HL-60 (cell line): ENCODE results near the gene CSGALNACT2.

Source experiments
- DNase-seq, 2 experiments: peaks; one replicate each; pipeline ENCODE4 v3.0.0-alpha.2; 2010 to 2020; ENCODE audit warnings: low read depth in 1 of 2, low spot score in 1 of 2
- H3K27ac ChIP-seq: fragments of 250-450 bp; sonication (Bioruptor Pico); replicated peaks from 2 replicates; pipeline ENCODE4 v1.5.1; 2020; ENCODE audit warnings: mild to moderate bottlenecking, moderate library complexity
- H3K27me3 ChIP-seq: fragments of 250-450 bp; sonication (Bioruptor Pico); 2 replicates; pipeline ENCODE4 v1.5.1; 2021; ENCODE audit warnings: mild to moderate bottlenecking, moderate library complexity; ENCODE audit not compliant: insufficient read depth, poor library complexity, severe bottlenecking
- H3K4me3 ChIP-seq: replicated peaks from 2 replicates; pipeline ENCODE4 v1.5.1; 2011; ENCODE audit warnings: mild to moderate bottlenecking, control low read depth, low read length; ENCODE audit not compliant: insufficient read depth
- GABPA ChIP-seq: IDR thresholded peaks from 2 replicates; pipeline ENCODE4 v1.6.1; 2012; ENCODE audit warnings: low read depth
- POLR2AphosphoS5 ChIP-seq: IDR thresholded peaks from 2 replicates; pipeline ENCODE4 v1.6.1; 2012; ENCODE audit warnings: low read depth
- REST ChIP-seq: IDR thresholded peaks from 2 replicates; pipeline ENCODE4 v1.6.1; 2012; ENCODE audit warnings: low read depth; ENCODE audit not compliant: insufficient replicate concordance
- SPI1 ChIP-seq: IDR thresholded peaks from 2 replicates; pipeline ENCODE4 v1.6.1; 2012; ENCODE audit warnings: low read depth, mild to moderate bottlenecking, borderline replicate concordance
- TF ChIP-seq, protein P1 (sequence below): IDR thresholded peaks from one replicate; pipeline ENCODE4 v1.5.1; 2011; ENCODE audit warnings: low read length, control low read depth, inconsistent platforms; ENCODE audit not compliant: insufficient read depth

The CSGALNACT2 gene

DNA sequence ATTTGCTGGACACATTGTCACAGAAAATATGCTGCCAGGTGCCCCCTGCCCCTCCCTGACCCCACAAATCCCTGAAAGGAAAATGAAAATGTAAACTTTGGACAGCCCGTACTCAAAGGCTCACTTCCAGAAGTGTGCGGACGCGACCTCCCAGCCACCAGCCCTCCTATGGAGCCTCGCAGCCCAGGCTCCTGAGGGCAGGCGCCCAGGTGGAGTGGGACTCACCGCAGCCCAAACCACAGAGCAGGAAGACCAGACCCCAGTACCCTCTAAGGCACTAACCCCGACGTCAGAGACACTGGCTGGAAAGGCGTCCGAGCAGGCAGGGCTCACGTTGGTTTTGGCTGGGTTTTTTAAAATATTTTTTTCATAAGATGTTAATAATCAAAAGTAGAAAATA is 57.3 kb downstream of the CSGALNACT2 start:
- no peak for TF ChIP-seq SPI1
- TF ChIP-seq REST: no peak
- TF ChIP-seq POLR2AphosphoS5: no peak
- no peak for TF ChIP-seq GABPA
- TF ChIP-seq, protein P1, sequence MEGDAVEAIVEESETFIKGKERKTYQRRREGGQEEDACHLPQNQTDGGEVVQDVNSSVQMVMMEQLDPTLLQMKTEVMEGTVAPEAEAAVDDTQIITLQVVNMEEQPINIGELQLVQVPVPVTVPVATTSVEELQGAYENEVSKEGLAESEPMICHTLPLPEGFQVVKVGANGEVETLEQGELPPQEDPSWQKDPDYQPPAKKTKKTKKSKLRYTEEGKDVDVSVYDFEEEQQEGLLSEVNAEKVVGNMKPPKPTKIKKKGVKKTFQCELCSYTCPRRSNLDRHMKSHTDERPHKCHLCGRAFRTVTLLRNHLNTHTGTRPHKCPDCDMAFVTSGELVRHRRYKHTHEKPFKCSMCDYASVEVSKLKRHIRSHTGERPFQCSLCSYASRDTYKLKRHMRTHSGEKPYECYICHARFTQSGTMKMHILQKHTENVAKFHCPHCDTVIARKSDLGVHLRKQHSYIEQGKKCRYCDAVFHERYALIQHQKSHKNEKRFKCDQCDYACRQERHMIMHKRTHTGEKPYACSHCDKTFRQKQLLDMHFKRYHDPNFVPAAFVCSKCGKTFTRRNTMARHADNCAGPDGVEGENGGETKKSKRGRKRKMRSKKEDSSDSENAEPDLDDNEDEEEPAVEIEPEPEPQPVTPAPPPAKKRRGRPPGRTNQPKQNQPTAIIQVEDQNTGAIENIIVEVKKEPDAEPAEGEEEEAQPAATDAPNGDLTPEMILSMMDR: no peak
- no peak overlapping the region for H3K27ac ChIP-seq
- H3K27me3 ChIP-seq: no peaks in the 10 kb centered on the region
- no peak overlapping the region for H3K4me3 ChIP-seq
- no peak for DNase-seq

DNA sequence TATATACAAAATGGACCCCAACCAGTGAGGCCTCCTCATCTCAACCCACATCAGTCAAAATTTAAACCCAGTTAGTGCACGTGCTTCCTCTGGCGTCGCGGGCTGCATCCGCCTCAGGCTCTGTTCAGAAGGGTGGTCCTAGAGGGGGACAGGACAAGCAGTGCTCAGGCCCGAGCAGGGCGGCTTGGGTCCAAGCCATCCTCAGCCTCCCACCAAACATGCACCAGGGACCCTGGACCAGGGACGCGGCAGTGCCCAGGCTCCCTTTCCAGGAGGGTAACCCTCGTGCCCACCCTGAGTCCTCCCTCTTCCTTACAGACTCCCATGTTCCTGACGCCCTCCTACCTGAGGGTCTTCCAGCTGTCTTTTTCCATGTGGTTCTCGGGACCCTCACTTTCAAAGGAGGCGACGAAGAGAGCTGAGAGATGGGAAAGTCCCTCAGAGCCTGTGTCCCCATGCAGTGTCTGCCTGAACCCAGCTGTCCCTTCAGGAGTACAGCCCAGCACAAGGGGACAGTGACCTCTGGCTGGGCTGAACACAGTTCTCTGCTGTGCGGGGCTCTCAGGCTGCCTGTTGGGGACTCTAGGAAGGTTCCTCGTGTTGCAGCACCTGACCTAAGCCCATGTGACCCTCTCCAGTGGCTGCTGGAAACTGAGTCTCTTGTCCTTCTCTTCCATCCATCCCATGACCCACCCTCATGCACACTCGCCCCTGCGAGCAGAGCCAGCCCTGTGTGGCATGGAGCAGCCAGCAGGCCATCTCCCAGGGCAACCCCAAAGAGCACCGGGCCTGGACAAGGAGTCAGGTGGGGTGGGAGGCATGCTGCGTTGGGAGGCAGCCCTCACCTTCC is 58.1 kb downstream of the CSGALNACT2 start:
- H3K27ac ChIP-seq: no peak overlapping the region
- no peak overlapping the region for H3K4me3 ChIP-seq
- TF ChIP-seq GABPA (no peak), REST (no peak), POLR2AphosphoS5 (no peak), SPI1 (no peak)
- TF ChIP-seq, protein P1: no peak
- H3K27me3 ChIP-seq: no peaks in the 10 kb centered on the region
- DNase-seq: no peak

- TF ChIP-seq SPI1: no peak
- no peak for TF ChIP-seq GABPA
- no peak overlapping the region for H3K4me3 ChIP-seq
- H3K27ac ChIP-seq: no peak overlapping the region
- H3K27me3 ChIP-seq: no peaks in the 10 kb centered on the region
- no peak for DNase-seq
Measured at GRCh38 chr10:43196981-43197833, 59.0 kb downstream of the CSGALNACT2 start.
